Measurements from ENCODE around the gene ARHGEF7.

DNA sequence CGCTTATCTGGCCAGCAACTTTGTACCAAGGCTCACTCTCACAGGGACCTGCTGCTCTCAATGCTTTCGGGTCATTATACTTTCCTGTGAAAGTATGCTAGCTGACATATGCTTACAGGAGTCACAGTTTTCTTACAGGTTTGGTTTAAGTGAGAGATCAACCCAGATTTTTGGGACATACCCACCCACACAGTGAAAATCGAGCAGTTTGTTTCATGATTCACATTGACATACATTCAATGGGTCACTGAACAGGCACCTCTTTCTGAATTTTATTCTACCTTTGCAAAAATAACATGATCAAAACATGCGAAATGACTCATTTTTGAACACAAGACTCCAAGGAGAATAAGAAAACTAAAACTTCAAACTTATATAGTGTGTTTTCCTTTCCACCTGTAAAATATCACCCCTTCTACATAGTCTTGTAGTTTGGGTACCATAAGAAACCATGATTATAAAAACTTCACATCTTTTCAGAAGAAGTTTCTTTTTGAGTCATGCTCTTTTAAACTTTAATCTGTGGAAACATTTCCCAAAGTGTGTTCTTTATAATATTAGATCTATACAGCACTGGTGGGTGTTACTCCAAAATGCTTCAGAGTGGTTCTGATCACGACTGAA, 161.0 kb downstream of the ARHGEF7 start:
- no peak for TF ChIP-seq CTCF (conservative IDR thresholded peaks at IDR 0.05; ENCODE audit: low read length)
- no peak for TF ChIP-seq EZH2phosphoT487 (IDR thresholded peaks at IDR 0.05; ENCODE audit: borderline replicate concordance, low read depth, low read length)
